Stimulated activated CD4-positive, alpha-beta T cell treated with anti-CD3 and anti-CD28 coated beads, Interleukin-15, amount 100 ng/mL, for 24 hours (primary cell): ENCODE data around the gene RNF217.

Experiments
- DNase-seq: peaks from one replicate; pipeline ENCODE4 v3.0.0-alpha.2; 2020

RNF217 gene

DNA sequence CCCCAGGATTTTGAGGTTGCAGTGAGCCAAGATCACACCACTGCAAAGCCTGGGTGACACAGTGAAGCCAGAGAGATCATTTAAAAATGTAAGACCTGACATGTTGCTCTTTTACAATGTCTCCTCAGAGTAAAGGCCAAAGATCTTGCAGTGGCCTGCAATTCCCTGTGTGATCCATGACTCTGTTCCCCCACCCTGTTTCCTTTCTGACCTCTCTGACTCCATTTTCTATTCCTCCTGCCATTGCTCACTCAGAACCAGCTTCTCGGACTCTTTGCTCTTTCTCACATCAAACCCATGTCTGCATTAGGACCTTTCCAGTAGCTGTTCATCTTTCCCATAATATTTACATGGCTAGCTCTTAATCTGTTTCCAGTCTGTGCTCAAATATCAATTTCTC, 28.8 kb downstream of the RNF217 start:
- DNase-seq: no peak

DNA sequence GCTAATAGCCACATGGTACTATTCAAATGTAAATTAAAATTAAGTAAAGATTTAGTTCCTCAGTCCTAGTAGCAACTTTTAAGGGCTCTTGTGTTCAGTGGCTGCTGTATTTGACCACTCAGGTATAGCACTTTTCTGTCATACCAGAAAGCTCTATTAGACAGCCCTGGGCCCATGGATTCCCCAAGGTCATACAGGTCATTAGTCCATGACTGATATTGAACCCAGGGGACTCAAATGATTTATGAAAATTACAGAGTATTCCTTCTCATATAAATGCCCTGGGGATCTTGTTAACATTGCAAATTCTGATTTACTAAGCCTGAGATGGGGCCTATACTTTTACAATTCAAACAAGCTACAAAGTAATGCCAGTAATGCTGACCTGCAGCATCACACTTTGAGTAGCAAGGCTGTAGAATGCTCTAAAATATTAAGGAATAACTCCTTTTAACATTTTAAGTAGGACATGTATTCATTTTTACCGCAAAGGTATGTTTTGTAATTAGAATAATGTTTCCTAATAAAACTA, 29.6 kb downstream of the RNF217 start:
- DNase-seq: no peak

DNA sequence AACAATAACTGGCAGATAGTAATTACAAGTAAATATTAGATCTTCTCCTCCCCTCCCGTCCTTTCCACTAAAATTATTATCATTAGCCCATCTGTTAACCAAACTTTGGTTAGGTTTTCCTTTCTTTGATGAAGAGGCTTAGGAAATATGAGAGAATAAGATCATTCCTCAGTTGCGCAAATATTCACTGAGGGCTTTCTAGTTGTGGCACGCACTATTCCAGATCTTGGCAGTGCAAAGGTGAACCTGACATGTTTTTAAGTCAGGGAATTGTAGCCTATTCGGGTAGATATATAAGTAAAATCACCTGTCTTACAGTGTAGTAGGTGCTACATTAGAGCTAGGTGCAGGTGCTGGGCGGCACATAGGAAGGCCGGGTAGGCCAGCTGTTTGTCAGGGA, 31.1 kb downstream of the RNF217 start:
- DNase-seq: no peak

DNA sequence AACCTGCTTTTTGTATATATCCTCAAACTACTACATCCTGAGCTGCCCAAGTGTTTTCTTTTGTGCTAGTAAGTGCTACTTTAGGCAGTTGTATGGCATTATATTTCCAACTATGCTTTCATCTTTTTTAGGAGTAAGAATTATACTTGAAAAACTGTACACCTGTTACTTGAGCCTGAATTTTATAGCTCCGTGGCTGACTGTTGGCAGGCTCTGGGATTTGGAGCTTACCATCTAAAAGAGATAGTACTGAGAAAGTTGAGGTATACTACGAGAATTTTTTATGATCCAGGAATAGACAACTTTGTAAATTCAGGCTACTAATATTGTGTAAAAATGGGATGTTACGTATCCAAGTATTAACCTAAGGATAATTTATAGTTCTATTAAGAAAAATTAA, 32.4 kb downstream of the RNF217 start:
- DNase-seq: no peak

DNA sequence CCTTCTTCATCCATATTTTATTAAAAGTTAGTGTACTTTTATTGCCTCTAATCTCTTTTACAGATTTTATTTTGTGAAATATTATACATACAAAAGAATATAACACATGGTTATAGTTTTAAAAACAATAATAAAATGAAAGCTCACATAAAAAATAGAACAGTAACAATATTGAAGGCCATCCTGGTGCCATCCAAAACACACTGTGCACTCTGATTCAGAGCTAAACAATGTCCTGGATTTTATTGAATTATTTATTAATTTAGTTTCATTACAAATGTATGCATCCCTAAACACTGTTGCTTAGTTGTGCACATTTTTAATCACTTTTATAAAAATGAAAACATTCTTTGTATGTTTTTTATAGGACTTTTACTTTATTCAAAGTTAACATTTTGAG, 32.9 kb downstream of the RNF217 start:
- no peak for DNase-seq

DNA sequence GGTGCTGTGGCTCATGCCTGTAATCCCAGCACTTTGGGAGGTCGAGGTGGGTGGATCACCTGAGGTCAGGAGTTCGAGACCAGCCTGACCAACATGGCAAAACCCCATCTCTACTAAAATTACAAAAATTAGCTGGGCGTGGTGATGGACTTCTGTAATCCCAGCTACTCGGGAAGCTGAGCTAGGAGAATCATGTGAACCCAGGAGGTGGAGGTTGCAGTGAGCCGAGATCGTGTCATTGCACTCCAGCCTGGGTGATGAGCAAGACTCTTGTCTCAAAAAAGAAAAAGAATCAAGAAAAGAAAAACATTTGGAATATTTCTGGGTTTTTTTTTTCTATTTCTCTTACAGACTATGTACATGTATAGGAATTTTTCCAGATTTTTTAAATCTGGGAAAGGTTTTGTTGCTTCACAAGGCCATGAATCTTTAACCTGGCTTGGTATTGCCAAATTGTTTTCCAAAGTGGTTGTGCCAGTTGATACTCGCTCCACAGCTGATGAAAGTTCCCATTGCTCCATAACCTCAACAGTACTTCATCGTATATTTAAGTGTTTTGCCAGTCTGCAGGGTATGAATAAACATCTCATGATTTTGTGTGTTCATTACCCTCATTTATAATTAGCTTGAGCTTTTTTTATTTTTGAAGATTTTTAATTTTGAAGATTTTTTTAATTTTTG, 33.5 kb downstream of the RNF217 start:
- no peak for DNase-seq

DNA sequence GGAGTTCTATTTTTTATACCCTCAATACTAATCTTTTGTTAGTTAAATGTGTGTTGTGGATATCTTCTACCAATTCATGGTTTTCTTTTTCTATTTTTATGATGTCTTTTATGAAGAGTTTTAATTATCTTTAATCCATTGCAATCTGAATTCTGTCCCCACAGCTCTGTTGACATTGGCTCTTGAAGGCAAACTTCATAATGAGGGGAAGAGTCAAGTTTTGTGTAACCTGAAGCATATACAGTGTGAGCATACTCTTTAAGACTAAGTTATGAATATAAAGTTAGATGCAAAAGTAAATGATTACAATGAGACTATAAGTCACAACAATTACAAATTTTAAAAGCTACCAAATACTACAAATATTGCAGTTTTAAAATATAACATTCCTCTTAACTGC, 34.2 kb downstream of the RNF217 start:
- DNase-seq: no peak

DNA sequence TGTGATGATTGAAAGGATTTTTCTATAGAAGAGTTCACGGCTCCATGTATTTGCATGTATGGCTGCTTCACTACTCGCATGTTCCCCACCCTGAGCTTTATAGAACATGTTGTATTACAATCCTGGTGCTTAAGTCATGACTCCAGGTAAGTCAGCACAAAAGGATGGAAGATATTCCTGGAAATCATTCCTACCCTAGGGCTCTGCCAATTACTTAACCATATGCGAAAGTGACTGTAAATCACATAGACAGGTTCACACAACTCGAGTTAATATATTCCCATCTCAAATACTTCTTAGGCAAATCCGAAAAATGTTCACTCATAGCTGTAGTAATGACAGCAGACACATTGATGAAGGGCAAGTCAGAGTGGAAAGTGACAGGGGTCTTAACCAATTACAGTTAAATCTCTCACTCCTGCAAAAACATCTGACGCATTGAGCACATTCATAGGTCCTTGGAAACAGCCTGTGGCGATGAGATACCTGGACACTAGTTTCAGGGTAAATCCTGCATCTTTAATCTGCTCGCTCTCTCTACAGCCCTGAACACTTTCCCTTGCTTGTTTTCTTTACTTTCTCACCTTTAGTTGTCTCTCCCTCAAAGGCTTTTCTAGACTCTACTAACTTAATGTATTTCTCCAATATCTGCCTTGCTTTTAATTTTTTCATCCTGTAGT, 35.1 kb downstream of the RNF217 start:
- no peak for DNase-seq

DNA sequence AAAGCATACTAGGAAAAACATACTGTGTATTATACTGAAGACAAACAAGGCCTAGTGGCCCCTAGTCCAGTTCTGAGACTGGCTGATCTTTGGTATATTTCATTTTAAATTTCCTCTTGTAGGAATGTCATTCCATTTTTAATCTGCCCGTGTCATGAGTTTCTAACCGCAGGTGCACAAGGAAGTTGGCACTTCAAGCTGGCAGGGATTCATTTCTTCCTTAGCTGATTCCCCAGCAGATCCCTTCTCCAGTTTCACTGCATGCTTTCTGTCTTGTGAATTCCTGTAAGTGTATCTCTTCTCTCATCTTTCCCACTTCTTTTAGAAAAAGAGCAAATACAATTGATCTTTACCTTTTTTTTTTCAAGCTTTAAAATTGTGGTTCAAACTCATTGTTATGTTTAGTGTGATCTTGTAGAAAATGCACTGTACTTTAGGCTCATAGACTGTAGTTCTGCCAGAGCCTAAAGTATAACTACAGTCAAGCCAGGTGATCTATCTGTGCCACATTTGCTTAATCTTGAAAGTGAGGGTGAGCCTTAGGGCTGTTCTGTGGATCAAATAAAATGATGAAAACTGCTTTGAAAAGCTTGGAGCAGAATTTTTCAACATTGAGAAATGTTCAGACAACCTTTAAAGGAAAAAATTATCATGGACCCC, 37.0 kb downstream of the RNF217 start:
- DNase-seq: no peak

DNA sequence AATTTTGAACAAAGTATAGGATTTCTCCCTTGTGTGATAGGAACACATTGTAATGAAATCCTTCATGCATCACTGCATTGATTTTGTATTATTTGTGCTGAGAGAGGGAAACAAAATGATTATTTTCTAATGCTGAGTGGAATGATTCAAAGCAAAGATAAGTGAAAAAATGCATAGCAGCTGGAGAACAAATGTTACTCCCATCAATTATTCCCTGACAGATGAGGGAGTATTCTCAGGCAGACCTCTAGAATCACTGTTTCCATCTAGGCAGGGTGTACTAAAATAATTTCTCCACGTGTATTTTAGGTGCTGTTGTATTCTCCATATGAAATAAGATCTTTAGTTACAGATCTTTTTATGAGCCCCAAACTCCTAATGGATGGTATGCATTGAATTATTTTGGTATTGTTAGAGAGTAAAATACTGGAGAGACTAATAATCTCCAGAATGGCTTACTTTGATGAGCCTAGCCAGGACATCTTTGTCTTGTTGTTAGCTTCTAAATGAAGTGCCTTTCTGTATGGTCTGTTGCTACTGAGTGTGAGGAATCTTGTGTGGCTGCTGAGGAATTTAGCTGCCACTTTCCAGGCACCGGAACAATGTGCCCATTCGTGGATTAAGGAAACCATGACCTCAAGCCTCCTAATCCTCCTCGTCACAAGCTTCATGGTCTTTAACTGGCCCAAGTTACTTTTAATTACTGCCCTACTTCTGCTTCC, 39.6 kb downstream of the RNF217 start:
- no peak for DNase-seq

DNA sequence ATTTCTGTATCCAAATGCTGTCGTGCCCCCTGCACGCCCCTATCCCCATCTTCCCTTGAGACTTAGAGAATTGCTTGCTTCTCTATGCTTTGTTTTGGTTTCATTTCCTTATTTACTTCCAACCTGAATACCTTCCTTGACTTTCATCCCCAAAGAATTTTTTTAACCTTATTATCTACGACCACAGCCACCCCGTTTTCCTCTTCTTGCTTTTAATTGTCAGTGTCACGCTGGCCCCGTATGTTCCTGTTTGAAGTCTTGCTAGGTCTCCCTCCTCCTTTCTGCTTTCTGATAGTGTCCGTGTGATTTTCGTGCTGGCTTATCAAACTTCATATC, 40.1 kb downstream of the RNF217 start:
- no peak for DNase-seq

DNA sequence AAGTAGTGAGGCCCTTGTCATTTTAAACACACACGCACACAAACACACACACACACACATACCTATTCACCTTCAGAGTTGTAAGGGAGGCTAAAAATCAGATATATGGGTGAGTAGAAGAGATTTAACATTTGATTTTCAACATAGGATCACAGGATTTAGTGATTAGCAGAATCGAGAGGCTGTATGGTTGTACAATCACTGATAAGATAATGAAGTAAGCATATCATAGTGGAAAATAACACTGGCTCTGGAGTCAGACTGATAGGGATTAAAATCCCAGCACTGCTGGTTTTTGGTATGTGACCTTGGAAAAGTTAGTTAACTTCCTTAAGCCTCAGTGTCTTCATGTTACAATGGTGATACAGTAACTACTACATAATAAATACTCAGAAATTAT, 40.8 kb downstream of the RNF217 start:
- DNase-seq: no peak

DNA sequence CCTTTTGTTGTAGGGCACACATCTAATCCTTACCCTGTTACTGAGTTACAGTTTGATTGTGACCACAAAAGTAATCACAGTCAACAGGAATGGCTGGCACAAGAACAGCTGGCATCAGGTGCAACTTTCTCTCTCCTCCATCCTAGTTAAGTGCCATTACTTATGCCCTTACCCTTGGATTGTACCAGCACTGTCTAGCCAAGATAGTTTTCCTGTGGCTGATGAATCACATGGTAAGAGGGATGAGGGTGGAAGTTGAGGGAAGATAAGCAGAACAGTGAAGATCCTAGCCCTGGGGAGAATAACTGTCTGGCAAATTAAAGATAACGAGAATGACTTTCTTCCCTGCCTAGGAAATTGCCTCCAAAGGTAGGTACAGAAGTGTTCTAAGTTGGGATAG, 42.0 kb downstream of the RNF217 start:
- no peak for DNase-seq

DNA sequence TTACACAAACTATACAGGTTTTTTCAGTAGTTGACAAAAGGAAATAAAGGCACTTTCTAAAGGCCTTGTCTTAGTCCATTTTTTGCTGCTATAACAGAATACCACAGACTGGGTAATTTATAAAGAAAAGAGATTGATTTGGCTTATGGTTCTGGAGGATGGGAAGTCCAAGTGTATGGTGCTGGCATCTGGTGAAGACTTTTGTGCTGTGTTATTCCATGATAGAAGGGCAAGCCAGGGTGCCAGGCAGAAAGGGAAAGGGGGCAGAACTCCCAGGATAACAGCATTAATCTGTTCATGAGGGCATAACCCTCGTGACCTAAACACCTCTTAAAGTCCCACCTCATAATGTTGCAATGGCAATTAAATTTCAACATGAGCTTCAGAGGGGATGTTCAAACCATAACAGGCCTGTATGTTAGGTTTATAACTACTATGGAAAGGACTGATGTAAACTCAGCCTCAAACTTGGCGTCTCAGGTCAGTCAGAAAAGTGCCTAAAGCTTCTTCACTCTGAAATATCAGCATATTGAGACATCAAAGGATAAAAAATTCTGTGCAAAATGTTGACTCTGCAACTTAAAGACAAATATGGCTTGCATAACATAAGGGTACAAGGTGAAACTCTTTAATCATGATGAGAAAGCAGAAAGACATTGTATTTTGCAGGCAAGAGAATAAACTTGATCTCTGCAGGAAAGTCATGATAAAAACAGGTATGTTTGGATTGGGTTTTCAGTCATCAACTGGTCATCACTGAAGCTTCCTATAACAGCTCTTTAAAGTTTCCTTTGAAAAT, 42.8 kb downstream of the RNF217 start:
- no peak for DNase-seq

DNA sequence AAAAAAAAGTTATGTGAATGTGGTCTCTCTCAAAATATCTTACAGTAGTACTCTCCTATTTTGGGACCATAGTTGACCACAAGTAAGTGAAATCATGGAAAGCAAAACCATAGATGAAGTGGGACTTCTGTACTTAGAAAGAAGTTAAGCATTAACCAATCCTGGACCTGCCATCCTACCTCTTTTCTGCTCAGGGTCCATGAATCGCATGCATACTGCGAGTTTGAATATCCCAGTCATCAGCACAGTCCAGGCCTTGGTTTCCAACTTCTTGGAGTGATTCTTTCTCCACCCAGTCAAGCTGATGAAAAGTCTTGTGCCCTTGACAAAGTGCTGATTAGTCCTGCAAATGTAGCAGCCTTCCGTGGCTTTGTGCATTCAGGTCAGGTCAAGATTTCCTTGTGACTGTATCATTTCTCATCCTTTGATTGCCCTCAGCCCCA, 46.0 kb downstream of the RNF217 start:
- DNase-seq: no peak

DNA sequence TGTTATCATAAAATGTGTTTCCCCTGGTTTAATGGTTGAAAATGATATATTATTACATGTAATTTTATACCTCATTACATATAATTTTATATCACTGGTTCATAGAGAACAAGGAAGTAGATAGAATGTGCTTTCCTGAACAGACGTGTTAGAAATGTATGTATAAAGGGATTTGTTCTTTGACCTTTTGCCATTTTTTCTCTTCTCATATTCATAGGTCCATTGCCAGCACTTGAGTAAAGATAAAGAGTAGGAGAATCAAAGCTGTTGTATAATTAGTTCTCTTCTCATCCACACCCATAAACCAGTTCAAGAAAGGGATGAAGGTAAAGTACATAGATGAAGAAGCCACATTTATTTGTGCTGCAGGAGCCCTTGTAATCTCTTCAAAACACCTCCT, 46.7 kb downstream of the RNF217 start:
- no peak for DNase-seq

DNA sequence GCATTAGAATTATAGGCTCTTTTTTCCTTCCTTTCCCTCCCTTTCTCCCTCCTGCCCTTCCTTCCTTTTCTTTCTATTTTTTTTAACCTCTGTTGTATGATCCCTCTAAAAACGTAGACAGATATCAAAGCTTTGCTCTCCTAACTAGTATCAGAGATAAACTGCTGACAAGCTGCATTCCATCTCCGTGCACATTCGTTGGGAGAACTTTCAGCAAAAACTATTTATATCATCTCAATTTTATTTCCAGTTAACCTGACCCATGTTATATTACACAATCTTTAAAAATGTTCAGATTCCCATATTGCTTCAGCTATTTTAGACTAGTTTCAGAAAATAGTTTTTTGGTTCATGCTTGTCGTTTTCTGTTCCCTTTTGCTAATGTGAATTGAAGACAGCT, 47.3 kb downstream of the RNF217 start:
- DNase-seq: no peak

DNA sequence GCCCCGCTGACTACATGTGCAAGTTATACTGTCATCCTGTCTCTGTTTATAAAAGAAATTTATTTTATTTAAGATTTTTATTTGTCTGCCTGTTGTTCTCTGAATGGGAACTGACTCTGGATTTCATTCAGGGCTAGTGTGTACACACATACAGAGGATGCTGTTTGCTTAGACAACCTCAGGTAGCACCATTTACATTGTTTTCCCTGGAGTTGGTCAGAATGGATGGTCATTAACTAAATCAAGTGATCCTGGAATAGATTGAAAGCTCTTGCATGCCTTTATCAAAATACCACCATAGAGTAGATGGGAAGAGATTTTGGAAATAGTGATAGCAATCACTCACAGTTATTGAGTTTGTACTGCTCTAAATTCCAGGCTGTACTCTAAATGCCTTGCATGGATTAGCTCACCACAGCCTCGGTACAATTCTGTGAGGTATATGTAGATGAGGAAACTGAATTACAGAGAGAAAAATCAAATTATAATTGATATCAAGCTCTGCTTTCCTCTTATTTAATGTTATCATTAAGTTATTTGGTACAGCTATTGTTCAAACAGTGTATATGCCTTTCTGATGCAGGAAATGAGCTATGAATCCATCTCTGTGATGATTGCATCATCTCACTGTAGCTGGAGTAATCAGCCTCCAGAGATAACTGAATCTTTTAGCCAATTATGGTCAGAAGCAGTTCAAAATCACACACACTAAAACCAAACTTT, 51.9 kb downstream of the RNF217 start:
- no peak for DNase-seq

DNA sequence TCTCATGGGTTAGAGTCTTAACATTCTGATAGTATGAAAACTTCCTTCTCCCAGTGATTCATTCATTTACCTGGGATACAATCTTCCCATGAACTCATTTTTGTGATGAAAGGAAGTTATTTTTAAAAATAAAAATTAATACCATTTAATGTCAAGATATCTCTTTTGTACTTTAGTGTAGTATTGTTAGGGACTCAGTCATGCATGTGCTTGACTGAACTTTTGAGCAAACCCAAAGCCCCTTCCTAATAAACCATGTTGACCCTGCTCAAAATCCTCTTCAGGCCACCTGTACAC, 52.4 kb downstream of the RNF217 start:
- no peak for DNase-seq

DNA sequence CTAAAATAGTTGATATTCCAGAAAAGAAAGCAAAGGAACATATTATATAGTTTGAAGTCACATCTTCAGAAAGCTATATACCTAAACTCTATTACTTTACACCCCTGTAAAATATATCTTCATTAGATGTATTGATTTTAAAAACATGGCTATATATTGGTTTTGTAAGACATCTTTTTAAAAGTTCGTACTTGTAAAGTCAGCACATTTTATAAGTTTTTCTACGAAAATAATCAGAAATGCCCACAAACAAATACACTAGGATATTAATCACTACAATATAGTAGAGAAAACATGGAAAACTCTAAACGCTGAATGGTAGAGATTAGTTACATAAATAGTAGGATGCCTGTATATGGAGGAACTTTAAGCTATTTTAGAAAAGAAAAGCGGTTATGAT, 52.9 kb downstream of the RNF217 start:
- no peak for DNase-seq

DNA sequence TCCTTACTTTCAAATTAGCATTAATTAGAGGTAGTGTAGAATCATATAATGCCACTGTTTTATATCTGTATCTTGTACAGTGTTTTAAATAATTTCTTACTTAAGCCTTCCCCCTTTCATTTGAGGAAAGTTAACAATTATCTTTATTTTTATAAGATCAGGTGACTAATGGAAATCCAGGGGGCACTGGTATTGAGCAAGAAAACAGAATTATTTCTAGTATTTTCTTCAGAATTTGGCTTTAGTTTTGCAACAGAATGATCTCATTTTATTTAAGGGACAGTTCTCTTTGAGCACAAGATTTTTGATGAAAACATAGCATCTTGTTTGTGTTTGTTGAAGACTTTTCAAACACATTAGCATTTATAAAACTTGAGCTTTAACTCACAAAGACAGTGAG, 55.9 kb downstream of the RNF217 start:
- no peak for DNase-seq

DNA sequence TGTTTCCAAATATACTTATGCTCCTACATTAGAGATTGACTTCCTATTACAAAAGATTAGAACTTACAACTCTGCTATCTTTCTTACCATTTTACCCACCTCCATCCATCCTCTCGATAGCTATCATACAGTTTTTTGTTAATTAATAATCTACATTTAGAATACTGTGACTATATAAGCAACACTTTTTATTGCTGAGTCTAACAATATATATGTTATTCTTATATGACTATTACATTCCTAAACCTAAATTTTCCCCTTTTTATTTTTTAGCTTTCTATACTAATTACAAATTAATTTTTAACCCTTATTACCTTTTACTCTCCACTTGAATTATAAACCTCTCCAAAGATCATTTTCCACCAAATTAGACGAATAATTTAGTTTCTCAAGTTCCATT, 57.0 kb downstream of the RNF217 start:
- no peak for DNase-seq
